ENCODE data around the gene TTLL12.
A peak's percentile ranks its signal among the peaks of the same experiment; 100 is the strongest.

TTLL12 gene

GRCh38 chr22:43198126-43198525 lies 11.2 kb upstream of the TTLL12 start:
- no peak for DNase-seq

GRCh38 chr22:43197271-43197941 lies 10.5 kb upstream of the TTLL12 start:
- no peak for DNase-seq

- DNase-seq: no peak
Observed at GRCh38 chr22:43191831-43192230, 4.9 kb upstream of the TTLL12 start.

GRCh38 chr22:43188829-43189545 lies 2.1 kb upstream of the TTLL12 start:
- DNase-seq: no peak

- peak; percentile 97 for DNase-seq
Observed at GRCh38 chr22:43187171-43188099, 501 bp upstream of the TTLL12 start.

GRCh38 chr22:43185860-43186261 lies 1.1 kb downstream of the TTLL12 start:
- DNase-seq: no peak

GRCh38 chr22:43183496-43184277 lies 3.2 kb downstream of the TTLL12 start:
- no peak for DNase-seq

GRCh38 chr22:43182726-43183125 lies 4.2 kb downstream of the TTLL12 start:
- DNase-seq: no peak

- DNase-seq: no peak
Observed at GRCh38 chr22:43182118-43182517, 4.8 kb downstream of the TTLL12 start.

GRCh38 chr22:43181321-43182076 lies 5.4 kb downstream of the TTLL12 start:
- no peak for DNase-seq

- no peak for DNase-seq
Observed at GRCh38 chr22:43180670-43181069, 6.3 kb downstream of the TTLL12 start.

- no peak for DNase-seq
Observed at GRCh38 chr22:43179911-43180195, 7.1 kb downstream of the TTLL12 start.

- no peak for DNase-seq
Observed at GRCh38 chr22:43179146-43179910, 7.6 kb downstream of the TTLL12 start.

GRCh38 chr22:43177479-43177878 lies 9.5 kb downstream of the TTLL12 start:
- DNase-seq: no peak

GRCh38 chr22:43176090-43176489 lies 10.8 kb downstream of the TTLL12 start:
- no peak for DNase-seq

GRCh38 chr22:43174941-43175531 lies 11.9 kb downstream of the TTLL12 start:
- DNase-seq: no peak

GRCh38 chr22:43173976-43174720 lies 12.8 kb downstream of the TTLL12 start:
- no peak for DNase-seq

GRCh38 chr22:43173566-43173965 lies 13.4 kb downstream of the TTLL12 start:
- DNase-seq: no peak

- no peak for DNase-seq
Observed at GRCh38 chr22:43172191-43172590, 14.7 kb downstream of the TTLL12 start.

GRCh38 chr22:43171607-43172006 lies 15.3 kb downstream of the TTLL12 start:
- no peak for DNase-seq

All from stimulated activated CD8-positive, alpha-beta memory T cell treated with anti-CD3 and anti-CD28 coated beads, Interleukin-4, amount 100 ng/mL, for 48 hours (primary cell).